OCI-LY1 (cell line): ENCODE measurements around the gene MICAL2.

Experiments used
- CTCF ChIP-seq: fragments of 200-600 bp; sonication (generic), shearing (Covaris generic); IDR thresholded peaks from 2 replicates; pipeline ENCODE4 v1.5.1; 2017; ENCODE audit warnings: mild to moderate bottlenecking, antibody characterized with exemption, low read length, moderate library complexity, mixed read lengths
- EZH2 ChIP-seq: fragments of 200-600 bp; sonication (generic), shearing (Covaris generic); IDR thresholded peaks from 2 replicates; pipeline ENCODE4 v1.8.0; 2017; ENCODE audit warnings: borderline replicate concordance, mixed run types, mild to moderate bottlenecking, antibody characterized with exemption, low read length, moderate library complexity, mixed read lengths

- TF ChIP-seq EZH2 (no peak), CTCF (no peak)
Measured at GRCh38 chr11:12142909-12143308, 32.5 kb downstream of the MICAL2 start.
